GM12872 (cell line): ENCODE results near the gene WDR43.

ENCODE experiments used
- TF ChIP-seq, protein P1 (sequence below): IDR thresholded peaks from 3 replicates; pipeline ENCODE4 v1.5.1; 2011; ENCODE audit warnings: low read depth, mild to moderate bottlenecking, low read length, moderate library complexity; ENCODE audit not compliant: insufficient read depth

WDR43 gene

DNA sequence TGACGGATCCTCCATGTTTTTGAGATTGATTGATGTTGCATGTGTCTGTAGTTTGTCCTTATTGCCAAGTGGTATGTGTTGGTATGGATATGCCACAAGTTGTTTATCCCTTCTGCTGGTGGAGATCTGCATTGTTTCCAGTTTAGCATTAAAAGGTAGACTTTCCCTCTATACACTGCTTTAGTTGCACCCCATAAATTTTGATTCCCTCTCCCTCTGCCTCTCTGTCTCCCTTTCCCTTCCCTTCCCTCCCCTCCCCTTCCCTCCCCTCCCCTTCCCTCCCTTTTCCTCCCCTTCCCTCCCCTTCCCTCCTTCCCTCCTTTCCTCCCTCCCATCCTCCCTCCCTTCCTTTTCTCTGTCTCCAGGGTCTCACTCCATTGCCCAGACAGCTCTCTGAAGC lies 68.0 kb downstream of the WDR43 start:
- TF ChIP-seq, protein P1, sequence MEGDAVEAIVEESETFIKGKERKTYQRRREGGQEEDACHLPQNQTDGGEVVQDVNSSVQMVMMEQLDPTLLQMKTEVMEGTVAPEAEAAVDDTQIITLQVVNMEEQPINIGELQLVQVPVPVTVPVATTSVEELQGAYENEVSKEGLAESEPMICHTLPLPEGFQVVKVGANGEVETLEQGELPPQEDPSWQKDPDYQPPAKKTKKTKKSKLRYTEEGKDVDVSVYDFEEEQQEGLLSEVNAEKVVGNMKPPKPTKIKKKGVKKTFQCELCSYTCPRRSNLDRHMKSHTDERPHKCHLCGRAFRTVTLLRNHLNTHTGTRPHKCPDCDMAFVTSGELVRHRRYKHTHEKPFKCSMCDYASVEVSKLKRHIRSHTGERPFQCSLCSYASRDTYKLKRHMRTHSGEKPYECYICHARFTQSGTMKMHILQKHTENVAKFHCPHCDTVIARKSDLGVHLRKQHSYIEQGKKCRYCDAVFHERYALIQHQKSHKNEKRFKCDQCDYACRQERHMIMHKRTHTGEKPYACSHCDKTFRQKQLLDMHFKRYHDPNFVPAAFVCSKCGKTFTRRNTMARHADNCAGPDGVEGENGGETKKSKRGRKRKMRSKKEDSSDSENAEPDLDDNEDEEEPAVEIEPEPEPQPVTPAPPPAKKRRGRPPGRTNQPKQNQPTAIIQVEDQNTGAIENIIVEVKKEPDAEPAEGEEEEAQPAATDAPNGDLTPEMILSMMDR, result no peak

DNA sequence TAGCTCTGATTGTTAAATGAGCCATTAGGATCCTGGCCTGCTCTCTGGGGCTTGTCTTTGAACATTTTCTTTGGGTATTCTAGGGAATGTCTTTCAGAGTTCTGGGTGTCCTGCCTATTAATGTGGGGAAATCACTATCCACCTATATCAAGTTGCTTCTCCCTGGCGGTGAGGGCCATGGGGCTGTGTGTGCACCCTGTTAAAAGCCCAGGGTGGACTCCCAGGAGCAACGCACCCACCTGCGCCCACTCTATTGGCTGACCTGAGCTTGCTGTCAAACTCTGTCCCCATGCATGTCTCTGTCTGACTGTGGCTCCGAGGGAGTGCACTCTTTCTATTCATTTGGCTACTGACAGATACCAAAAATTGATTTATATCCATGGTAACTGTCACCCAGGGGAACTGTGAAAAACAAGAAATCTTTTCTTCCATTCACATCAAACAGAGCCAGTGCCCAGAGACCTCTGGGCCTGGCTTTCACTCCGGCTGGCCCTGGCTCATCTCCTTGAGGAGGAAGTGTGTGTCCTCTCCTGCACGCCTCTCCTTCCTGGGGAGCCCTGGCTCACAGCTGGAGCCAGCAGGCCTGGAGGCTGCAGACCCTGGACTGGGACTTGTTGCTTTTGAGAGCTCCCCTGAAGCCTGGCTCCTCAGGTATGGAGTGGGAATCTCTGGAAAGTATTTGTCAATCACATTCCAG lies 76.1 kb downstream of the WDR43 start:
- TF ChIP-seq, protein P1, result no peak

DNA sequence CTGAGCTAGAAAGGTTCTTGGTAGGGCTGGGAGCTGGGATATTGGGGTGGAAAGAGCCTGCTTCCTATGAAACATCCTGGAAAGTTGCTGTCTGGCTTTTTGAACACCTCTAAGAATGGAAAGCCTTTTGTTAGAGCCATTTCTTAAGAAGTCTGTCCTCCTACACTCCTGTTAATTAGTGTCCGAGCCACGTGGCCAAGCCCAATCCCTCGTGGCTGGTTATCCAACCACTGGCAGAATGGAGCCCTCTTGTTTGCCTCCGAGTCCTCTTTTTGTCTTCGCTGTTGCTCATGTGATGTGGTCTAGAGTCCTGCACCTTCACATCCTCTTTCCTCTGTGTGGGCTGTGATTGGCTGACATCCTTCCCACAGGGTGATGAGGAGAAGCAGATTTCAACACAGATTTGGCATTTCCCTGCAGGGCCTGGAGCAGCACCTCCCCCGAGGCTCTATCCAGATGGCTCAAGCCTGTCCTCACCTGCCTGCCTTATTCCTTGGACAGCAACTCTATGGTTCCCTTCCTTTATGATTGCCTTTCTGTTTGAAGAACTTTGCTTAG lies 78.4 kb downstream of the WDR43 start:
- TF ChIP-seq, protein P1, result no peak

DNA sequence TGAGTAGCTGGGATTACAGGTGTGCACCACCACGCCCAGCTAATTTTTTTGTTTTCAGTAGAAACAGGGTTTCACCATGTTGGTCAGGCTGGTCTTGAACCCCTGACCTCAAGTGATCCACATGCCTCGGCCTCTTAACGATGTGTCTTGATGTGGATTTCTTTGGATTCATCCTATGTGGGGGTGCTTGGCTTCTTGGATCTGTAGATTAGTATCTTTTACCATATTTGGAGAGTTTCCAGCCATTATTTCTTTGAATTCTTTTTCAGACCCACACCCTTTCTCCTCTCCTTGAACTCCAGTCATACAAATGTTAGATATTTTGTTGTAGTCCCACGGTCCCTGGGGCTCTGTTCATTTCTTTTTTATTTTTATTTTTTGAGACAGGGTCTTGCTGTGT lies 79.8 kb downstream of the WDR43 start:
- TF ChIP-seq, protein P1, result no peak

DNA sequence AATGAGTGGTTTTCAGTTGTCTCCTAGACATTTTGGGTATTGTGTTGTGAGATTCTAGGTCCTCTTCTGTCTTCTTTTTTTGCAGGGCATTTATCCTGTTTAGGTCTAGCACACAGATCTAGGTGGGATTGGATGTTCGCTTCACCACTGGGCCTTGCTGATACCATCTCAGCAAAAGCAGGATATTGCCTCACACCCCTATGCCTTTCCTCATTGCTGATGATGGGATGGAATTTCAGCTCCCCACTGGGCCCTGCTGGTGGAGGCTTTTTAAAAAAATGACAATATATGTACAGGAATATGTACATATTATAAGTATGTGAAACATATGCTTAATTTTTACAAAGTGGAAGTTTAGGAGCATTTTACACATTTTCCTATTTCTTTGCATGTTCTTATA lies 81.2 kb downstream of the WDR43 start:
- TF ChIP-seq, protein P1, result no peak

DNA sequence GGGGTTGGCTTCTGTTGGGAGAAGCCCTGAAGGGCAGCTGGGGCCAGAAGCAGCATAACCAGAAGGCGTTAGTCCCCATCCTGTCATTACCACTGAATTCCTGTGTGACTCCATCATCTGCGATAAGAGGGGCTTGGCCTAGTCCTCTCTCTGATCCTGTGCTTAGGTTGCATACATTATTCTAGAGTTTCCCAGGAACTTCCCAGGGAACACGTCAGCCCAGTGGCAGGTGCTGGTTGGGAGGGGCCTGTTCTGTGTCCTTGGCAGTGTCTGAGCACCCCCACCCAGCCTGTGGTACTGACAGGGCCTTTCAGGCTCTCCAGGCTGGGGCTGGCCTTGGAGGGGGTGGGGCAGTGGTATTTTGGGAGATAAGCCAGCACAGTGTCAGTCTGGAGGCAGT lies 82.1 kb downstream of the WDR43 start:
- TF ChIP-seq, protein P1, result no peak

DNA sequence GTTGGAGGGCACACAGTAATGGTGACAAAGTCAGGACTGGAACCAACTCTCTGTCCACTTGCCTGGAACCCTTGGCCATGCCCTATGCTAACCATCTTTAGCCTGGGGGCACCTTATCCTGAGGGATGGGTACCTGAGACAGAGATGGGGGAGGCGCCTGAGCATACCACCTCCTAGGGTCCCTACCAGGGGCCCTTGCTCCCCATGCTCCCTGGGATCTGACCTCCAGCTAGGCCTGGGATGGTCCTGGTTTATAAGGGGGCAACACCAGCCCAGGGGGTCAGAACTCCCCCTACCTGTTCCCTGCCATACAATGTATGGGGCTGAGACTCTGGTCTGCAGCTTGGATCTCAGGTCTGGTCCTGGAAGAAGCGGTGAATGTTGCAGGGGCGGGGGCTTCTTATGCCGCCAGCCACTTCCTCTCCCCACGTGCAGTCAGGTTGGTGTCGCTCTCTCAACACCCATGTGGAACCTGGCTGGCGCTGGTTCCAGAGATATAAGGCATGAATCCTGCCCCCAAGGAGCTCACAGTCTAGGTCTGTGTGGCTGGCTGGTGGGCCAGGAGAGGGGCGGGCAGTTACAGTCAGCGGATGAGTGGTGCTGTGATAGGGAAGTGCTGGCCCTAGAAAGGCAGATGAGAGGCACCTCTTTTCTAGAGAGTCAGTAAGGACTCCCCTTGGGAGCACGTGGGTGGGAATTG lies 82.9 kb downstream of the WDR43 start:
- TF ChIP-seq, protein P1, result no peak
